Measurements from ENCODE around the gene PRAMEF12. TPM values are rescaled to one million over a fixed set of nuclear protein-coding genes. Genes with fewer than 3 reads are reported as not detected.
"Not testable (repeated sequence)": the region's sequence is repeated elsewhere in the genome, so short reads cannot be mapped to it uniquely, and the experiment has no call there.

Gene PRAMEF12
- total RNA-seq, 2 experiments from 2014 or later: not detected

GRCh38 chr1:12775443-12775842 is 1.9 kb downstream of the PRAMEF12 start:
- intact Hi-C loops (cut with micrococcal nuclease): no loop called here
- DNase-seq: no peak
- CTCF ChIA-PET: no interaction called here
- Mint-ChIP-seq H3K4me1 (ENCODE audit: low read depth) (no peaks in the 10 kb centered on the region), H3K36me3 (no peaks in the 10 kb centered on the region), H3K27me3 (peaks cover 10% of the 10 kb centered on the region), H3K27ac (no peak overlapping the region), H3K9me3 (no peaks in the 10 kb centered on the region), H3K4me3 (no peak overlapping the region)
- POLR2A ChIA-PET: no interaction called here

- Mint-ChIP-seq H3K27me3 (peaks cover 7% of the 10 kb centered on the region), H3K9me3 (no peaks in the 10 kb centered on the region), H3K36me3 (no peaks in the 10 kb centered on the region), H3K27ac (no peak overlapping the region), H3K4me1 (ENCODE audit: low read depth) (no peaks in the 10 kb centered on the region), H3K4me3 (no peak overlapping the region)
- intact Hi-C loops (cut with micrococcal nuclease): no loop called here
- ChIA-PET CTCF (no interaction called here), POLR2A (no interaction called here)
- no peak for DNase-seq
Measured at GRCh38 chr1:12776801-12777557, 3.4 kb downstream of the PRAMEF12 start.

- peaks cover 1% of the 10 kb centered on the region for H3K9me3 Mint-ChIP-seq
- CTCF ChIA-PET: no interaction called here
- H3K27ac Mint-ChIP-seq: no peak overlapping the region
- intact Hi-C loops (cut with micrococcal nuclease): no loop called here
- no peaks in the 10 kb centered on the region for H3K4me1 Mint-ChIP-seq (ENCODE audit: low read depth)
- DNase-seq: no peak
- peaks cover 3% of the 10 kb centered on the region for H3K27me3 Mint-ChIP-seq
- POLR2A ChIA-PET: no interaction called here
- no peak overlapping the region for H3K4me3 Mint-ChIP-seq
- no peaks in the 10 kb centered on the region for H3K36me3 Mint-ChIP-seq
Measured at GRCh38 chr1:12778061-12778460, 4.5 kb downstream of the PRAMEF12 start.

- DNase-seq: no peak
- Mint-ChIP-seq H3K9me3 (peaks cover 8% of the 10 kb centered on the region), H3K4me3 (no peak overlapping the region), H3K4me1 (ENCODE audit: low read depth) (no peaks in the 10 kb centered on the region), H3K27me3 (peaks cover 2% of the 10 kb centered on the region), H3K27ac (no peak overlapping the region), H3K36me3 (no peaks in the 10 kb centered on the region)
- POLR2A ChIA-PET: no interaction called here
- CTCF ChIA-PET: no interaction called here
- intact Hi-C loops (cut with micrococcal nuclease): no loop called here
Measured at GRCh38 chr1:12778907-12779306, 5.4 kb downstream of the PRAMEF12 start.

- H3K27me3 Mint-ChIP-seq; CTCF ChIA-PET; H3K27ac Mint-ChIP-seq; H3K36me3 Mint-ChIP-seq; DNase-seq; H3K4me1 Mint-ChIP-seq (ENCODE audit: low read depth); intact Hi-C loops (cut with micrococcal nuclease); H3K4me3 Mint-ChIP-seq; POLR2A ChIA-PET: not testable (repeated sequence)
- H3K9me3 Mint-ChIP-seq: peaks cover 27% of the 10 kb centered on the region
Measured at GRCh38 chr1:12781488-12781887, 8.0 kb downstream of the PRAMEF12 start.

GRCh38 chr1:12783783-12784182 is 10.2 kb downstream of the PRAMEF12 start:
- intact Hi-C loops (cut with micrococcal nuclease); CTCF ChIA-PET; DNase-seq; H3K4me3 Mint-ChIP-seq; H3K4me1 Mint-ChIP-seq (ENCODE audit: low read depth); POLR2A ChIA-PET; H3K36me3 Mint-ChIP-seq; H3K27me3 Mint-ChIP-seq; H3K27ac Mint-ChIP-seq: not testable (repeated sequence)
- H3K9me3 Mint-ChIP-seq: peaks cover 29% of the 10 kb centered on the region

GRCh38 chr1:12784729-12785128 is 11.2 kb downstream of the PRAMEF12 start:
- H3K36me3 Mint-ChIP-seq; POLR2A ChIA-PET; intact Hi-C loops (cut with micrococcal nuclease); H3K27ac Mint-ChIP-seq; DNase-seq; H3K27me3 Mint-ChIP-seq; CTCF ChIA-PET; H3K4me1 Mint-ChIP-seq (ENCODE audit: low read depth); H3K4me3 Mint-ChIP-seq: not testable (repeated sequence)
- peaks cover 29% of the 10 kb centered on the region for H3K9me3 Mint-ChIP-seq

- H3K4me1 Mint-ChIP-seq (ENCODE audit: low read depth); H3K27ac Mint-ChIP-seq; H3K4me3 Mint-ChIP-seq; intact Hi-C loops (cut with micrococcal nuclease); H3K9me3 Mint-ChIP-seq; POLR2A ChIA-PET; DNase-seq; H3K27me3 Mint-ChIP-seq; CTCF ChIA-PET; H3K36me3 Mint-ChIP-seq: not testable (repeated sequence)
Measured at GRCh38 chr1:12791097-12791496, 17.6 kb downstream of the PRAMEF12 start, which contains the start of gene PRAMEF1. Gene PRAMEF1, plus strand, starts transcription at chr1:12791397. Its CDS starts 1,831 bp downstream, at chr1:12793228.

GRCh38 chr1:12798911-12799310 is 25.4 kb downstream of the PRAMEF12 start:
- Mint-ChIP-seq H3K27ac (no peak overlapping the region), H3K4me3 (no peak overlapping the region), H3K9me3 (no peaks in the 10 kb centered on the region), H3K4me1 (ENCODE audit: low read depth) (no peaks in the 10 kb centered on the region), H3K27me3 (peaks cover 3% of the 10 kb centered on the region), H3K36me3 (no peaks in the 10 kb centered on the region)
- CTCF ChIA-PET: no interaction called here
- intact Hi-C loops (cut with micrococcal nuclease): no loop called here
- no peak for DNase-seq
- POLR2A ChIA-PET: no interaction called here

- H3K36me3 Mint-ChIP-seq: no peaks in the 10 kb centered on the region
- peaks cover 3% of the 10 kb centered on the region for H3K27me3 Mint-ChIP-seq
- H3K27ac Mint-ChIP-seq: no peak overlapping the region
- DNase-seq: no peak
- intact Hi-C loops (cut with micrococcal nuclease): no loop called here
- POLR2A ChIA-PET: no interaction called here
- H3K4me3 Mint-ChIP-seq: no peak overlapping the region
- H3K4me1 Mint-ChIP-seq (ENCODE audit: low read depth): no peaks in the 10 kb centered on the region
- CTCF ChIA-PET: no interaction called here
- peaks cover 4% of the 10 kb centered on the region for H3K9me3 Mint-ChIP-seq
Measured at GRCh38 chr1:12799730-12800129, 26.2 kb downstream of the PRAMEF12 start.

- ChIA-PET CTCF (no interaction called here), POLR2A (no interaction called here)
- DNase-seq: no peak
- Mint-ChIP-seq H3K4me1 (ENCODE audit: low read depth) (no peaks in the 10 kb centered on the region), H3K27me3 (peaks cover 19% of the 10 kb centered on the region), H3K9me3 (peaks cover 10% of the 10 kb centered on the region), H3K27ac (no peak overlapping the region), H3K36me3 (no peaks in the 10 kb centered on the region), H3K4me3 (no peak overlapping the region)
- intact Hi-C loops (cut with micrococcal nuclease): no loop called here
Measured at GRCh38 chr1:12809933-12810332, 36.4 kb downstream of the PRAMEF12 start.

- POLR2A ChIA-PET: no interaction called here
- intact Hi-C loops (cut with micrococcal nuclease): no loop called here
- Mint-ChIP-seq H3K9me3 (peaks cover 6% of the 10 kb centered on the region), H3K4me1 (ENCODE audit: low read depth) (no peaks in the 10 kb centered on the region), H3K36me3 (no peaks in the 10 kb centered on the region), H3K4me3 (no peak overlapping the region), H3K27ac (no peak overlapping the region), H3K27me3 (peaks cover 16% of the 10 kb centered on the region)
- DNase-seq: no peak
- CTCF ChIA-PET: no interaction called here
Measured at GRCh38 chr1:12810691-12811408, 37.3 kb downstream of the PRAMEF12 start.

- POLR2A ChIA-PET: no interaction called here
- Mint-ChIP-seq H3K27ac (no peak overlapping the region), H3K36me3 (no peaks in the 10 kb centered on the region), H3K4me1 (ENCODE audit: low read depth) (no peaks in the 10 kb centered on the region), H3K27me3 (peaks cover 15% of the 10 kb centered on the region), H3K9me3 (peaks cover 3% of the 10 kb centered on the region), H3K4me3 (no peak overlapping the region)
- CTCF ChIA-PET: no interaction called here
- no peak for DNase-seq
- intact Hi-C loops (cut with micrococcal nuclease): no loop called here
Measured at GRCh38 chr1:12811409-12811784, 37.9 kb downstream of the PRAMEF12 start.

All from activated CD4-positive, alpha-beta memory T cell treated with anti-CD3 and anti-CD28 coated beads for 36 hours (primary cell).